NCI-H128 (cell line): ENCODE measurements around the gene ANKRD6.

Experiments
- DNase-seq: peaks from one replicate; lab custom pipeline; 2025; ENCODE audit not compliant: unreplicated experiment; lab: John Stamatoyannopoulos, UW

ANKRD6 gene

GRCh38 chr6:89506716-89507617 is 74.0 kb downstream of the ANKRD6 start:
- DNase-seq: no peak

GRCh38 chr6:89508755-89509563 is 76.0 kb downstream of the ANKRD6 start:
- no peak for DNase-seq

DNA sequence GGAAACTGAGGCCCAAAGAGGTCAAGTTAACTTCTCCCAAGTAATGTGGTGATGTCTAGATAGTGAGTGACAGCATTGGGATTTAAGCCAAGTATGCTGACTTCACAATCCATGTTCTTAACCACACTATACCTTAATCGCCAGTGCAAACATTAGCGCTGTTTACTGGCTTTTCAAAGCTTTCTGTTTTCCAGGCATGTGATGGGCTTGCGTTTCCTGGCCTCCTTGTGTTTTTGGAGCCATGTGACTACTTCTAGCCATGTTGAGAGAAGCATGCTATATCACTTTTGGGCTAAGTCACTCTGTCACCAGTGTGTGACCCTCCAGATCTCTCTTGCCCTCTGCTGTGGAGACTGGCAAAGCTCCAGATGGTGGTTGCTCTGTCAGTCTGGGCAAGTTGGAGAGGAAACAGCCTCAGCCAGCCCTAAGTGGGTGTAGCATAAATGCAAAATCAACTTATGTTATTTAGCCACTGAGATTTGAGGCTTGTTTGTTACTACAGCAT is 76.9 kb downstream of the ANKRD6 start:
- no peak for DNase-seq

- DNase-seq: no peak
Measured at GRCh38 chr6:89510393-89510792, 77.4 kb downstream of the ANKRD6 start.

- DNase-seq: no peak
Measured at GRCh38 chr6:89518352-89519055, 85.6 kb downstream of the ANKRD6 start.

DNA sequence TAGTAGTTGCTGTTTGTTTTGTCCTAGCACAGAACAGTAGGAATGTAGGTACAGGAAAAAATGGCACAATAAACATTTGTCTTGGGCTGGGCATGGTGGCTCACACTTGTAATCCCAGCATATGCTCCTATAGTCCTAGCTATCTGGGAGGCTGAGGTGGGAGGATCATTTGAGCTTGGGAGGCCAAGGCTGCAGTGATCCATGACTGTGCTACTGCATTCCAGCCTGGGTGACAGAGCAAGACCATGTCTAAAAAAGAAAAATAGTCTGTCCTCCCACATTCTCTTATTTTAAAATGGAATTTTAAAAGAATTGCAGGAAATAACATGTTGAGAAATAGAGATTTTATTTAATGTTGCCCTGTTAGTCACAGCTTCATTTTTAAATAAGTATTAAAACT is 87.8 kb downstream of the ANKRD6 start:
- no peak for DNase-seq

DNA sequence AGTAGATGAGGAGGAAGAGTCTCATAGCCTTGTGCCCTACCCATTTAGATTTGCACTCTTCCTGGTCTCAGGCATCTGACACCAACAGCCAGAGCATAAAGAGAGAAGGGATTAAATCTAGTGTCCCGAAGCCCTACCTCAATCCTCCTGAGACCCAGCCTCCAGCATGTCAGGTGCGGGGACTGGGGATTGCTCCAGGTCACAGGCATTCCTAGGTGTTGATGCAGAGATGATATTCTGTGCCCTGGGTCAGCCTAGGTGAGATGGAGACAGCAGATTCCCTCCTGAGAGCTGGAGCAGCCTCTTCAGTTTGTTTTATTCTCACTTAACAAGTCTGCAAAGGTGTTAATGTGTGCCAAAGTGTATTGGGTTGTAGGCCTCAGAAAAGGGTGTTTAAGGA is 89.8 kb downstream of the ANKRD6 start:
- DNase-seq: no peak

GRCh38 chr6:89525786-89526562 is 93.0 kb downstream of the ANKRD6 start:
- no peak for DNase-seq

DNA sequence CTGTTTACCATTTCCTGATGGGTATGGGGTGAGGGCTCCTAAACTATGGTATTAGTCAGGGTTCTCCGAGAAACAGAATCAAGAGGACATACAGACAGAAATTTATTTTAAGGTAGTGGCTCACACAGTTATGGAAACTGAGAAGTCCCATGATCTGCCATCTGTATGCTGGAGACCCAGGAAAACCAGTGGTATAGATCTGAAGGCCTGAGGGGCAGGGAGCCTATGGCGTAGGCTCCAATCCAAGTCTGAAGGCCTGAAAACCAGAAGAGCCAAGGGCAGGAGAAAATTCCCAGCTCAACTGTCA is 93.6 kb downstream of the ANKRD6 start:
- DNase-seq: no peak

DNA sequence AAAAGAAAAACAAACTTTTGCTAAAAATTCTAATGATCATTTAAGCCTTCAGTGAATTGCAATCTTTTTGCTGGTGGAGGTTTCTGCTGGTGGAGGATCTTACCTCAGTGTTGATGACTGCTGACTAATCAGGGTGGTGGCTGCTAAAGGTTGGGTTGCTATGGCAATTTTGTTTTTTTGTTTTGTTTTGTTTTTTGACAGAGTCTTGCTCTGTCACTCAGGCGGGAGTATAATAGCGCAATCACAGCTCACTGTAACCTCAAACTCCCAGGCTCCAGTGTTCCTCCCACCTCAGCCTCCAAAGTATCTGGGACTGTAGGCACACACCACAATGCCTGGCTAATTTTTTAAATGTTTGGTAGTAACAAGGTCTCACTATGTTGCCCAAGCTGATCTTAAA is 94.7 kb downstream of the ANKRD6 start:
- no peak for DNase-seq

DNA sequence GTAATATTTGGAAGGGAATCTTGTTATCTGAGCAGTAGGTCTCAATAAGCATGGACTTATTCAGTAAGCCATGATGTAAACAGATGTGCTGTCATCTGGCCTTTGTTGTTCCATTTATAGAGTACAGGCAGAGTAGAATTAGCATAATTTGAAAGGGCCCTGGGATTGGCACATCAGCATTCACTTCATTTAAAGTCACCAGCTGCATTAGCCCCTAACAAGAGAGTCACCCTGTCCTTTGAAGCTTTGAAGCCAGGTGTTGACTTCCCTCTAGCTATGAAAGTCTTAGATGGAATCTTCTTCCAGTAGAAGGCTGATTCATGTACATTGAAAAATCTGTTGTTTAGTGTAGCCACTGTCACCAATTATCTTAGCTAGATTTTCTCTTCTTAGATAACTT is 95.9 kb downstream of the ANKRD6 start:
- no peak for DNase-seq

DNA sequence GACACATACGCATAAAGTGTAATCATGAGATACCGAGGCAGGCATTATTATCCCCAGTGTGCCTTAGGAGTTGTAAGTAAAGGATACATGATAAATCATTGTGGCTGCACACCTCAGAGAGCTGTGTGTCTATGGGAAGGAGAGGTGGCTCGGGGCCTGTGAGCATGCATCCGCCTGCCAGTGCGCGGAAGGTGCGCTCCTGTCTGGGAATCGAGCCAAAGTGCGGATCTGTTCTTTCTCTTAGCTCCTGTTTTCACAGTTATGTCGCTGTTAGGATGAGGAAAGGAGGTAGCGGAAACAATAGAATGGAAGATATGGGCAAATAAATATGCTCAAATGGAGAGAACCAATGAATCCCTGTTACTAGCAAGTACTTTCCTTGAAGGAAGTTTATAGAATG is 98.0 kb downstream of the ANKRD6 start:
- DNase-seq: no peak

DNA sequence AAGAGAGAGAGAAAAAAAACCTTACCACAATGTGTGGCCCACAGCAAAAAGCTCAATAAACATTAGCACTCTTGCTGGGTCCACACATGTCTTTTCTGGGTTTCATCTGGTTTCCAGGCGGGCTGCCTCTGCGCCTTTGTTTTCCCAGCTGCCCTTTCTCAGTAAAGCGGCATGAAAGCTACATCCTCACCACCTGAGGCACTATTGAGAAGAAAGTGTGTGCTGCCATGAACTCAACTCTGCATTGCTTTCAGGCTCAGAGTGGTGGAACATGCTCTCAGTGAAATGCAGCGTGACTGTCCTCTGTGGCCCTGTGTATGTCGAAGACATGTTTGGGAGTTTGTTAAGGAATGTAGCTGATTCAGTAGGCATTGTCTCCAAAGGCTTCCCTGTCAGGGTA is 103.3 kb downstream of the ANKRD6 start:
- DNase-seq: no peak

- DNase-seq: no peak
Measured at GRCh38 chr6:89539779-89540178, 106.8 kb downstream of the ANKRD6 start.

DNA sequence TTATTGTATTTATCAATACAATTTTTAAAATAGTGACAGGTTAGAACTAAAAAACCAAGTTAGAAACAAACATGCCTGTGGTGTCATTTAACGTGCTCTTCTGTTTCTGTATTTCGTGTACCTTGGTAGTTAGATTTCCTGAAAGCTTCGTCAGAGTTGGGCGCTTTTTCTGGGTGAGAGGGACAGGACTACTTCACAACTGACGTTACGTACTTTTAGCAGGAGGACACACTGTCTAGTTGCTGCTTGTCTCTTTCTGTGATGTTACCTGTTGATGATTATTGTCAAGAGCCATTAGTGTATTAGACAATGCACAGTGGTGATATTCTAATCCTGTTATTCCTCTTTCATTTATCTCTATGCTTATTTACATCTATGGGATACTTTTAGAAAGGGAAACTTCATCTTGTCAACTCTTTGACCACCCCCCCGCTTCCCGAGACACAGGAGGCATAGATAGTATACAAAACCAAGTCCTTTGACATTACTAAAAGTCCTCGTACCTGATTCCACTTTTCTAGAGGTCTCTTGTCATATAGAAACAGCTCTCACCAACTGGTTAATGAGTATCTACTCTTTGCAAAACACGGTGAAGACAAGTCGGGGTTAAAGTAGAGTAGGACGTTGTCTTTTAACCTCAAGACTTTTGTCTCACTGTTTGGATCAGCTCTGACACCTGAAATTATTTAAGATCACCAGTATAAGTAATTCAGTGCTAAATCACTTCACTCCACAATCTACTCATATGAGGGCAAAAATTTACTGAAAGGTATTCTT is 109.3 kb downstream of the ANKRD6 start:
- no peak for DNase-seq

DNA sequence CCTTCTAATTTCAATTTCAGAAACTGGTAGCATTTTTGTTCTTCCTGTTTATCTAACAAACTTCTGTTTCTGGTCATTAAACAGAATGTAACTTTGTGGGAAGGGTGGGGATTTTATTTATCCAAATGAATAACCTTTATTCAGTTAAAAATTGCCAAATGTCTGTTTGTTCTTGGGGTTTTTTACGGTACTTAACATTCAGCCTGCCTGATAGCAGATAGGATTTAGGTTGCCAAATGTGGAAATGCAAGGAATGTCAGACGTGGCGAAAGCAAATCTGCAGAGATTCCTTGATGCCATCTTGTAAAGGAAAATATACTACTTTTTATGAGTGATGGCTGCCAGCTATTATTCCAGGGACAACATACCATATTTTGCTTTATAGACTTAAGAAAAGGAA is 109.9 kb downstream of the ANKRD6 start:
- DNase-seq: no peak

DNA sequence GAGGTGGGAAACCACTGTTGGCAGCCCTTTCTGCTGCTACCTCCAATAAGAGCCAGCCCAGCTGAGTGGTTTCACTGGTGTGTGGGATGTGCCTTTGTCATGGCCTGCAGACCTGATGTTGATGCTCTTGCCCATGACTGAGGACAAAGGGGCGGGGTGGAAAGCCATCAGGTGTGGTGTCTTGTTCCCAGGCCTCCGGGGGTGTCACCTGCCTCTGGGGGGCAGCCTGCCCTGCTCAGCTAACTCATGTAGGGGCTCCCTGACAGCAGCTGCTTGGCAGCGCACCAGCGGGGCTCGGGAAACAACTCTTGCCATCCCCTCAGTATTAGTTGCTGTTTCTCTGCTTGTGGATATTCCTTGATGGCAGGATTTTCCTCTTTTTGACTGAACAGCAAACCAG is 114.3 kb downstream of the ANKRD6 start:
- DNase-seq: no peak

- no peak for DNase-seq
Measured at GRCh38 chr6:89553431-89553830, 120.5 kb downstream of the ANKRD6 start.

- no peak for DNase-seq
Measured at GRCh38 chr6:89554106-89554505, 121.2 kb downstream of the ANKRD6 start.

- no peak for DNase-seq
Measured at GRCh38 chr6:89555031-89555430, 122.1 kb downstream of the ANKRD6 start.
